HepG2 (cell line): Measurements from ENCODE around the gene TOMM6. TPM values are rescaled to one million over a fixed set of nuclear protein-coding genes. Genes with fewer than 3 reads are reported as not detected.
A peak's percentile ranks its signal among the peaks of the same experiment; 100 is the strongest.

Source experiments
- ATF4 ChIP-seq, 2 experiments: fragments of 450-650 bp in 1 of 2; sonication (generic) in 1 of 2; formaldehyde crosslinking; IDR thresholded peaks; 2 replicates each; pipeline versions ENCODE4 v1.5.0 to v1.8.0; 2020 to 2022; ENCODE audit warnings: mild to moderate bottlenecking in 1 of 2, missing genetic modification reagents in 1 of 2
- CCDC6 ChIP-seq: sonication (generic); formaldehyde crosslinking; IDR thresholded peaks from 2 replicates; pipeline ENCODE4 v1.8.1; 2022; ENCODE audit warnings: mild to moderate bottlenecking, missing genetic modification reagents, moderate library complexity
- E2F1 ChIP-seq: sonication (generic); formaldehyde crosslinking; IDR thresholded peaks from 2 replicates; pipeline ENCODE4 v1.5.0; 2020; ENCODE audit warnings: missing genetic modification reagents
- EP300 ChIP-seq, 3 experiments: sonication (generic) in 1 of 3; formaldehyde crosslinking in 1 of 3; IDR thresholded peaks; 2 replicates each; pipeline versions ENCODE4 v1.5.1 to v1.6.1; 2011 to 2020; ENCODE audit warnings: low read depth in 2 of 3, low read length in 2 of 3, borderline replicate concordance in 1 of 3, improper control_type of control experiment in 1 of 3, mild to moderate bottlenecking in 1 of 3, missing genetic modification reagents in 1 of 3, moderate library complexity in 1 of 3
- HNF1A ChIP-seq, 2 experiments: sonication (generic) in 1 of 2; formaldehyde crosslinking in 1 of 2; IDR thresholded peaks; 2 replicates each; pipeline versions ENCODE4 v1.4.0 to v1.6.1; 2016 to 2020; ENCODE audit warnings: borderline replicate concordance in 1 of 2, low read depth in 1 of 2, mild to moderate bottlenecking in 1 of 2, missing genetic modification reagents in 1 of 2
- HNRNPH1 ChIP-seq: fragments of 200-400 bp; formaldehyde crosslinking; optimal IDR thresholded peaks from 2 replicates; pipeline ENCODE3; 2017; ENCODE audit warnings: mild to moderate bottlenecking, low read depth, low read length
- IKZF1 ChIP-seq: fragments of 450-650 bp; IDR thresholded peaks from 2 replicates; pipeline ENCODE4 v1.7.1; 2016
- JUND ChIP-seq: sonication (generic); formaldehyde crosslinking; IDR thresholded peaks from 2 replicates; pipeline ENCODE4 v1.8.0; 2022; ENCODE audit warnings: mild to moderate bottlenecking, missing genetic modification reagents
- KMT2B ChIP-seq: IDR thresholded peaks from 2 replicates; pipeline ENCODE4 v1.6.1; 2016; ENCODE audit warnings: missing genetic modification reagents, missing compliant biosample characterization
- MBD4 ChIP-seq: IDR thresholded peaks from 2 replicates; pipeline ENCODE4 v1.6.1; 2012; ENCODE audit warnings: low read length, inconsistent platforms, borderline replicate concordance
- PBX3 ChIP-seq: sonication (generic); formaldehyde crosslinking; IDR thresholded peaks from 2 replicates; pipeline ENCODE4 v1.8.1; 2023; ENCODE audit warnings: missing genetic modification reagents, inconsistent platforms, borderline replicate concordance
- PHF21A ChIP-seq: sonication (generic); formaldehyde crosslinking; IDR thresholded peaks from 2 replicates; pipeline ENCODE4 v1.5.0; 2020; ENCODE audit warnings: mild to moderate bottlenecking, missing genetic modification reagents
- SNAPC5 ChIP-seq: sonication (generic); formaldehyde crosslinking; IDR thresholded peaks from 2 replicates; pipeline ENCODE4 v1.8.1; 2023; ENCODE audit warnings: mild to moderate bottlenecking, missing genetic modification reagents, borderline replicate concordance
- ZBTB33 ChIP-seq: sonication (generic); formaldehyde crosslinking; IDR thresholded peaks from 2 replicates; pipeline ENCODE4 v1.4.0; 2020; ENCODE audit warnings: missing genetic modification reagents
- ZNF230 ChIP-seq: sonication (generic); formaldehyde crosslinking; IDR thresholded peaks from 2 replicates; pipeline ENCODE4 v1.4.0; 2020; ENCODE audit warnings: mild to moderate bottlenecking, missing genetic modification reagents
- ZNF746 ChIP-seq: sonication (generic); formaldehyde crosslinking; IDR thresholded peaks from 2 replicates; pipeline ENCODE4 v1.8.0; 2022; ENCODE audit warnings: mild to moderate bottlenecking, missing genetic modification reagents
- ZNF788 ChIP-seq: sonication (generic); formaldehyde crosslinking; IDR thresholded peaks from 2 replicates; pipeline ENCODE4 v1.5.0; 2020; ENCODE audit warnings: mild to moderate bottlenecking, missing genetic modification reagents, borderline replicate concordance
- ZSCAN25 ChIP-seq: sonication (generic); formaldehyde crosslinking; IDR thresholded peaks from 2 replicates; pipeline ENCODE4 v1.8.0; 2022; ENCODE audit warnings: mild to moderate bottlenecking, missing genetic modification reagents
- polyA plus RNA-seq, 8 experiments: library from polyadenylated mRNA; depleted of rRNA in 3 of 8; stranded (reverse) in 7 of 8; unstranded in 1 of 8; fragments of >200 nt; fragmentation: Illumina TruSeq in 4 of 8; extraction: Trizol in 4 of 8; gene quantifications; 2 replicates each; pipeline versions ENCODE4 v1.2.1 to v1.2.3, GENCODE V29; 2011 to 2016; ENCODE audit warnings: low read depth in 4 of 8, missing spikeins in 1 of 8, mixed read lengths in 1 of 8; ENCODE audit not compliant: insufficient read depth in 1 of 8
- total RNA-seq, 5 experiments: library from RNA; depleted of rRNA; stranded (reverse); fragments of >200 nt; fragmentation: Illumina TruSeq; extraction: Trizol; gene quantifications; 2 replicates each; pipeline ENCODE4 v1.2.3, GENCODE V29; 2016; ENCODE audit warnings: low read depth in 1 of 5

TOMM6 gene
- total and polyA plus RNA-seq, 2 of the 13 experiments (the other 11 are each of a cell fraction or from before 2014, with no cell fraction given): 320 to 321 TPM

GRCh38 chr6:41767112-41767833 is 20.2 kb upstream of the TOMM6 start (continued):
- TF ChIP-seq CCDC6 (0 out of 2 replicates have a peak, but pooled peaks have one; percentile 31), PBX3 (CRISPR knock-in tag) (no peak), HNF1A (IDR thresholded peaks at IDR 0.05; ENCODE audit: low read depth) (no peak), HNF1A (CRISPR knock-in tag; IDR thresholded peaks at IDR 0.05; ENCODE audit: borderline replicate concordance) (no peak), PHF21A (CRISPR knock-in tag) (no peak), IKZF1 (no peak), HNRNPH1 (no peak), ZNF788 (CRISPR knock-in tag) (peak; percentile 36; the same call in 1 of the 2 replicates), ATF4 (CRISPR knock-in tag; IDR thresholded peaks at IDR 0.05) (no peak), ZSCAN25 (CRISPR knock-in tag) (no peak), ZNF746 (no peak), JUND (CRISPR knock-in tag) (0 out of 2 replicates have a peak, but pooled peaks have one; percentile 13), KMT2B (CRISPR knock-in tag) (no peak), ZBTB33 (CRISPR knock-in tag) (peak; percentile 63), MBD4 (no peak), EP300 (IDR thresholded peaks at IDR 0.05; ENCODE audit: low read depth in 2 of 2, low read length in 2 of 2) (no peak), EP300 (CRISPR knock-in tag; IDR thresholded peaks at IDR 0.05; ENCODE audit: borderline replicate concordance) (no peak), ZNF230 (CRISPR knock-in tag) (0 out of 2 replicates have a peak, but pooled peaks have one; percentile 23), SNAPC5 (CRISPR knock-in tag) (no peak), E2F1 (CRISPR knock-in tag) (no peak)
